NCI-H1694 (cell line): ENCODE data around the gene SLC16A3.
"Not testable (repeated sequence)": the region's sequence is repeated elsewhere in the genome, so short reads cannot be mapped to it uniquely, and the experiment has no call there.

ENCODE experiments used
- DNase-seq: peaks from one replicate; lab custom pipeline; 2025; lab: John Stamatoyannopoulos, UW

SLC16A3 gene

GRCh38 chr17:82247182-82247823 lies 18.5 kb downstream of the SLC16A3 start:
- no peak for DNase-seq

- no peak for DNase-seq
These were observed 19.2 kb downstream of the SLC16A3 start for GRCh38 chr17:82247856-82248671.

GRCh38 chr17:82248815-82249674 lies 20.2 kb downstream of the SLC16A3 start:
- DNase-seq, result no peak

- no peak for DNase-seq
These were observed 21.2 kb downstream of the SLC16A3 start for GRCh38 chr17:82249896-82250581.

- no peak for DNase-seq
These were observed 22.1 kb downstream of the SLC16A3 start for GRCh38 chr17:82250868-82251500.

- no peak for DNase-seq
These were observed 23.8 kb downstream of the SLC16A3 start for GRCh38 chr17:82252511-82253178.

GRCh38 chr17:82253179-82253544 lies 24.3 kb downstream of the SLC16A3 start:
- no peak for DNase-seq

GRCh38 chr17:82254096-82254495 lies 25.3 kb downstream of the SLC16A3 start:
- not testable (repeated sequence) for DNase-seq

- DNase-seq, result not testable (repeated sequence)
These were observed 25.9 kb downstream of the SLC16A3 start for GRCh38 chr17:82254746-82255145.

GRCh38 chr17:82255402-82255972 lies 26.6 kb downstream of the SLC16A3 start:
- DNase-seq, result no peak

GRCh38 chr17:82256242-82256885 lies 27.5 kb downstream of the SLC16A3 start:
- DNase-seq, result no peak

GRCh38 chr17:82257473-82257872 lies 28.6 kb downstream of the SLC16A3 start:
- DNase-seq, result peak; percentile 79

GRCh38 chr17:82258555-82258954 lies 29.7 kb downstream of the SLC16A3 start:
- no peak for DNase-seq

GRCh38 chr17:82259972-82260961 lies 31.4 kb downstream of the SLC16A3 start:
- DNase-seq, result not testable (repeated sequence)

GRCh38 chr17:82262344-82262743 lies 33.5 kb downstream of the SLC16A3 start:
- DNase-seq, result no peak

GRCh38 chr17:82263641-82264040 lies 34.8 kb downstream of the SLC16A3 start:
- DNase-seq, result no peak

- no peak for DNase-seq
These were observed 37.3 kb downstream of the SLC16A3 start for GRCh38 chr17:82266142-82266541.

GRCh38 chr17:82267575-82268379 lies 38.9 kb downstream of the SLC16A3 start:
- no peak for DNase-seq
